ENCODE data around the gene LRRC2. TPM values are rescaled to one million over a fixed set of nuclear protein-coding genes. Genes with fewer than 3 reads are reported as not detected.
"Not testable (repeated sequence)": the region's sequence is repeated elsewhere in the genome, so short reads cannot be mapped to it uniquely, and the experiment has no call there.

Gene LRRC2
- total and polyA plus RNA-seq, 8 donors = 0.46 to 2.2 (median 1.0) TPM

GRCh38 chr3:46495901-46496456, 70.1 kb downstream of the LRRC2 start:
- Histone ChIP-seq H3K27me3 (no peaks in the 10 kb centered on the region), H3K4me3 (no peak overlapping the region), H3K9me3 (no peaks in the 10 kb centered on the region), H3K27ac (no peak overlapping the region), H3K4me1 (peaks cover 0 to 1% (median 0%) of the 10 kb centered on the region in 3 donors), H3K36me3 (no peaks in the 10 kb centered on the region)
- FAIRE-seq (no peak), DNase-seq (no peak), ATAC-seq (no peak)
- 88 to 93% methylated on average over 5 of the region's 5 CpGs for WGBS, 2 donors
- no peak for TF ChIP-seq CTCF (IDR thresholded peaks at IDR 0.05)
- intact Hi-C loops (cut with DNase I) = no loop called here

- ATAC-seq; H3K9me3 ChIP-seq; H3K36me3 ChIP-seq; H3K4me3 ChIP-seq; H3K27me3 ChIP-seq; intact Hi-C loops (cut with DNase I); FAIRE-seq; H3K27ac ChIP-seq; H3K4me1 ChIP-seq: not testable (repeated sequence)
- DNase-seq = peak in 1 of 6 donors; percentile 33
- 94 to 98% methylated on average over 9 to 28 of the region's 33 CpGs for WGBS, 2 donors
Observed at GRCh38 chr3:46494491-46494890, 71.6 kb downstream of the LRRC2 start.

GRCh38 chr3:46492890-46493547, 73.1 kb downstream of the LRRC2 start:
- intact Hi-C loops (cut with DNase I) = no loop called here
- no peak for ATAC-seq
- FAIRE-seq = no peak

GRCh38 chr3:46491089-46492070, 74.7 kb downstream of the LRRC2 start:
- WGBS, 2 donors = 38 to 40% methylated on average over 11 of the region's 11 CpGs
- DNase-seq (peak; percentile 65 to 82 (median 68)), FAIRE-seq (no peak), ATAC-seq (peak; percentile 76 to 84 (median 80))
- Histone ChIP-seq H3K4me1 (peaks cover 8 to 13% (median 8%) of the 10 kb centered on the region in 3 donors), H3K27ac (peak overlapping the region in 2 of 4 donors; percentile 28 to 56), H3K9me3 (no peaks in the 10 kb centered on the region), H3K27me3 (no peaks in the 10 kb centered on the region), H3K4me3 (no peak overlapping the region), H3K36me3 (no peaks in the 10 kb centered on the region)
- intact Hi-C loops (cut with DNase I) = no loop called here
- no peak for TF ChIP-seq CTCF (IDR thresholded peaks at IDR 0.05)

More at GRCh38 chr3:46492890-46493547, 73.1 kb downstream of the LRRC2 start:
- Histone ChIP-seq H3K4me3 (no peak overlapping the region), H3K9me3 (no peaks in the 10 kb centered on the region), H3K36me3 (no peaks in the 10 kb centered on the region), H3K4me1 (peaks cover 8 to 13% (median 8%) of the 10 kb centered on the region in 3 donors), H3K27ac (no peak overlapping the region), H3K27me3 (no peaks in the 10 kb centered on the region)
- no peak for DNase-seq
- 76% methylated on average over 6 of the region's 6 CpGs for WGBS, 2 donors
- TF ChIP-seq CTCF (IDR thresholded peaks at IDR 0.05) = no peak

GRCh38 chr3:46490338-46491084, 75.6 kb downstream of the LRRC2 start:
- Histone ChIP-seq H3K9me3 (no peaks in the 10 kb centered on the region), H3K27ac (peak overlapping the region in 2 of 4 donors; percentile 28 to 56), H3K4me1 (peaks cover 8 to 16% (median 8%) of the 10 kb centered on the region in 3 donors), H3K36me3 (no peaks in the 10 kb centered on the region), H3K27me3 (no peaks in the 10 kb centered on the region), H3K4me3 (no peak overlapping the region)
- FAIRE-seq (no peak), DNase-seq (no peak), ATAC-seq (no peak)
- TF ChIP-seq CTCF (IDR thresholded peaks at IDR 0.05) = no peak
- WGBS, 2 donors = 72 to 76% methylated on average over 6 of the region's 6 CpGs
- intact Hi-C loops (cut with DNase I) = no loop called here
